Upper lobe of right lung (tissue), 1 donor: ENCODE data around the gene COL16A1. TPM values are rescaled to one million over a fixed set of nuclear protein-coding genes. Genes with fewer than 3 reads are reported as not detected.

ENCODE experiments used
- ATAC-seq: fragments of 200-7000 bp; cut with Tn5 transposase; one replicate; pipeline ENCODE4 v1.9.1; 2020; ENCODE audit warnings: mild to moderate bottlenecking, moderate library complexity
- DNase-seq: peaks from one replicate; pipeline ENCODE4 v3.0.0-alpha.2; 2020
- H3K27ac ChIP-seq: fragments of 200-600 bp; one replicate; pipeline ENCODE4 v1.8.0; 2022
- H3K27me3 ChIP-seq: fragments of 200-600 bp; one replicate; pipeline ENCODE4 v1.8.0; 2022; ENCODE audit warnings: mild to moderate bottlenecking
- H3K36me3 ChIP-seq: fragments of 200-600 bp; one replicate; pipeline ENCODE4 v1.8.0; 2022
- H3K4me1 ChIP-seq: fragments of 200-600 bp; one replicate; pipeline ENCODE4 v1.8.0; 2022
- H3K4me3 ChIP-seq: fragments of 200-600 bp; one replicate; pipeline ENCODE4 v1.8.0; 2022; ENCODE audit warnings: mild to moderate bottlenecking
- H3K9me3 ChIP-seq: fragments of 200-600 bp; one replicate; pipeline ENCODE4 v1.8.0; 2022
- intact Hi-C: fragments of 100-400 bp; cut with DNase I; formaldehyde crosslinking; loops from one replicate; pipeline ENCODE4 v1.11.0; 2022
- total RNA-seq: library from RNA; stranded (reverse); fragmentation: NEBNext Ultra II Directional; extraction: Animal tissue kit (Norgen Biotek cat#: 25700); gene quantifications from one replicate; pipeline ENCODE4 v1.2.1, GENCODE V29; 2021
- TF ChIP-seq, protein P1 (sequence below): fragments of 200-600 bp; IDR thresholded peaks from one replicate; pipeline ENCODE4 v1.8.0; 2022; ENCODE audit warnings: antibody characterized with exemption
- donor health status: DM: no; HTN: yes; CAD: no; lungs with severe emphysema.

The COL16A1 gene
- total RNA-seq, 1 donor from 2014 or later = 28.9 TPM

DNA sequence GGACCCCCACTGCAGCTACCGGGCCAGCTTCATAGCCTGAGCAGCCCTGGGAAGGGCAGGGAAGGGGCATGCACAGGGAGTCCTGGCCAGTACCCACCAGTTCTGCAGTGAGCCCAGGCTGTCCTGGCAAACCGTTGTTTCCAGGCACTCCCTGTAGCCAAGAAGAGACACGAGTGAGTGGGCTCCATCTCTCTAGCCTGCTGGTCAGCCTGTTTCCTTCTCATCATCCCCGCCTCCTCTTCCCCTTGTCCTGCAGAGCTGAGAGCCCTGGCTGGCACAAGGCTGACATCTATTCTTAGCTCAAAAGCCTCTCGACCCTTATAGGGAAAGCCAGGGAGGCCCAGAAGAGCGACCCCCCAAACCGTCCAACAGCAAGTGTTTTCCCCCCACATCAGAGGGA is 28.7 kb downstream of the COL16A1 start:
- no peaks in the 10 kb centered on the region for H3K27me3 ChIP-seq
- TF ChIP-seq, protein P1, sequence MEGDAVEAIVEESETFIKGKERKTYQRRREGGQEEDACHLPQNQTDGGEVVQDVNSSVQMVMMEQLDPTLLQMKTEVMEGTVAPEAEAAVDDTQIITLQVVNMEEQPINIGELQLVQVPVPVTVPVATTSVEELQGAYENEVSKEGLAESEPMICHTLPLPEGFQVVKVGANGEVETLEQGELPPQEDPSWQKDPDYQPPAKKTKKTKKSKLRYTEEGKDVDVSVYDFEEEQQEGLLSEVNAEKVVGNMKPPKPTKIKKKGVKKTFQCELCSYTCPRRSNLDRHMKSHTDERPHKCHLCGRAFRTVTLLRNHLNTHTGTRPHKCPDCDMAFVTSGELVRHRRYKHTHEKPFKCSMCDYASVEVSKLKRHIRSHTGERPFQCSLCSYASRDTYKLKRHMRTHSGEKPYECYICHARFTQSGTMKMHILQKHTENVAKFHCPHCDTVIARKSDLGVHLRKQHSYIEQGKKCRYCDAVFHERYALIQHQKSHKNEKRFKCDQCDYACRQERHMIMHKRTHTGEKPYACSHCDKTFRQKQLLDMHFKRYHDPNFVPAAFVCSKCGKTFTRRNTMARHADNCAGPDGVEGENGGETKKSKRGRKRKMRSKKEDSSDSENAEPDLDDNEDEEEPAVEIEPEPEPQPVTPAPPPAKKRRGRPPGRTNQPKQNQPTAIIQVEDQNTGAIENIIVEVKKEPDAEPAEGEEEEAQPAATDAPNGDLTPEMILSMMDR = no peak
- DNase-seq (no peak), ATAC-seq (no peak)
- H3K4me3 ChIP-seq = no peak overlapping the region
- H3K9me3 ChIP-seq = no peaks in the 10 kb centered on the region
- intact Hi-C loops = no loop called here
- H3K27ac ChIP-seq = no peak overlapping the region
- H3K36me3 ChIP-seq = no peaks in the 10 kb centered on the region
- H3K4me1 ChIP-seq = peaks cover 3% of the 10 kb centered on the region

DNA sequence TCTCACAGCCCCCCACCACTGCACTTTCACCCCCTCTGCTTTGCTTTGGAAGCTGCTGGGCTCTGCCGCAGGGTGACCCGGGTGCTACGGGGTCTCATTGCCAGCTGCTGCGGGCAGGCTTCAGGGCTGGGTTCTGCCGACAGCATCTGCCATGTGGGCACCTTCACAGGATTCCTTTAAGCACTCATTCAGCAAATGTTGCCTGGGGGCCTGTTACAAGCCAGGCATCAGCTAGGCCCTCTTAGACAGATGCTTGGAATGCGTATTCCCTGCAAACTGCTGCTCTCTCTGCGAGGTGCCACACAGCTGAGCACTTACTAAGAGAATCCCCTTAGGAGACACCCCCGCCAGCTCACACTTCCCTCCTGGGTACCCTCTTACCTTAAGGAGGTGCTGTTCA is 29.2 kb downstream of the COL16A1 start:
- intact Hi-C loops = no loop called here
- H3K4me3 ChIP-seq = no peak overlapping the region
- H3K9me3 ChIP-seq = no peaks in the 10 kb centered on the region
- H3K27me3 ChIP-seq = no peaks in the 10 kb centered on the region
- H3K36me3 ChIP-seq = no peaks in the 10 kb centered on the region
- H3K27ac ChIP-seq = no peak overlapping the region
- no peak for ATAC-seq
- TF ChIP-seq, protein P1 = no peak
- peaks cover 8% of the 10 kb centered on the region for H3K4me1 ChIP-seq
- DNase-seq = no peak

DNA sequence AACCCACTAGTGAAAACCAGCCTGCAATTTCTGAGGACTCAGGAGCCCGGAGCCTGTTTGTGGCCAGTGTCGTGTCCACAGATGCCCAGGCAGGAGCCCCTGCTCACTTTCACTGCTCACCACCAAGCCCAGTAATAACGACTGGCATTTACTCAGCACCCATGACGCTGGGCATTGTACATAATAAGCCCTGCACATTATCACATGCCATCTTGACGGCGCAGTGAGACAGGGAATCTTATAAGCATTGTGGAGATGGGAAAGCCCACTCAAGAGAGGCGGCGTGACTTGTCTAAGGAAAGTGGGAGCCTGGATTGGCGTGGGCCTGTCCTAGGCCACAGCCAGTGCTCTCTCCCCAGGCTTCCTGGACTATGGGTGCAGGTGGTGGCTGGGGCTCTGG is 30.4 kb downstream of the COL16A1 start:
- Histone ChIP-seq H3K27me3 (no peaks in the 10 kb centered on the region), H3K9me3 (no peaks in the 10 kb centered on the region), H3K4me1 (peaks cover 11% of the 10 kb centered on the region), H3K36me3 (no peaks in the 10 kb centered on the region), H3K27ac (no peak overlapping the region), H3K4me3 (no peak overlapping the region)
- intact Hi-C loops = no loop called here
- TF ChIP-seq, protein P1 = no peak
- DNase-seq (no peak), ATAC-seq (no peak)

DNA sequence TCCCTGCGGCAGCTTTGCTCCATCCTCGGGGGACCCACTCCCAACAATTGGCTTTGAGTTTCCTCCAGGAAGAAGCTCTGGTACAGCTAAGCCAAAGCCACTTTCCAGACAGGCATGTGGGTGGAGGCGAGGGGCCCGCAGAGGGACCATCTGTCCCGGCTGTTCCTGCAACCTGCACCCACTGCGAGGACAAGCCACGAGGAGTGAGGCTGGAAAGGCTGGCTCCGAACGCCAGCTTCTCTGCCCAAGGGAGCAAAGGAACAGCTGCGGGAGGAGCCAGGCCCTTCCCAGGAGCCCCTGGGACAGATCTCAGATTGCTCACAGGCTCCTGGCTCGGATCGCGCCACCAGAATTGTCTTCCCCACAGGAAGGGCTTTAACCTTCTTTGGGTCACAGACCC is 30.8 kb downstream of the COL16A1 start:
- DNase-seq = no peak
- TF ChIP-seq, protein P1 = no peak
- H3K27me3 ChIP-seq = no peaks in the 10 kb centered on the region
- no peak overlapping the region for H3K27ac ChIP-seq
- no peaks in the 10 kb centered on the region for H3K9me3 ChIP-seq
- peaks cover 11% of the 10 kb centered on the region for H3K4me1 ChIP-seq
- no peak for ATAC-seq
- H3K36me3 ChIP-seq = no peaks in the 10 kb centered on the region
- H3K4me3 ChIP-seq = no peak overlapping the region
- intact Hi-C loops = no loop called here

DNA sequence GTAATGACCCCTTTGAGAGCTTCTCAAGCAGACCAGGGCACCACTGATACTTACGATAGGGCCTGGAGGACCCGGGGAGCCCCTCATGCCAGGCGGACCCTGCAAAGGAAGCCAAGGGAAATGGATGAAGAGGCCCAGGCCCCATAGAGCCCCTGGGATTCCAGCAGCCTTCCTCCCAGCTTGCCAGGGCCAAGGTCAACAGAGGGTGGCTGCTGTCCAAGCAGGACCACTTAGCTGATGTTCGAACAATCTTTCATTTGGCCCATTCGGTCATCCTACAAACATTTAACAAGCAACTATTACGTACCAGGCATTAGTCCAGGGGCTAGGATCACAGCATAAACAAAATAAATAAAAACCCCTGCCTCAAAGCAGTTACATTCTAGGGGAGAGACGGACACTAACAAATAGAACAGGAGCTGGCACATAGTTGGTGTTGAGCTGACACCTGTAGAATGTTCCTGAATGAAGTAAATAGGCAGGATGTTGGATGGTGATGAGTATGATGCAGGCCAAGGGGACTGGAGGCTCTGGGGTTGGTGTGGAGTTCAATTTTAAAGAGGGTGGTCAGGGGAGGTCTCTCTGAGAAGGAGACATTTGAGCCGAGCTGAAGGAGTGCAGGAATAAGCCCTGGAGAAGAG is 32.1 kb downstream of the COL16A1 start:
- no peaks in the 10 kb centered on the region for H3K9me3 ChIP-seq
- intact Hi-C loops = no loop called here
- no peaks in the 10 kb centered on the region for H3K36me3 ChIP-seq
- TF ChIP-seq, protein P1 = no peak
- no peak overlapping the region for H3K4me3 ChIP-seq
- H3K4me1 ChIP-seq = peaks cover 11% of the 10 kb centered on the region
- H3K27me3 ChIP-seq = no peaks in the 10 kb centered on the region
- DNase-seq (no peak), ATAC-seq (no peak)
- no peak overlapping the region for H3K27ac ChIP-seq

DNA sequence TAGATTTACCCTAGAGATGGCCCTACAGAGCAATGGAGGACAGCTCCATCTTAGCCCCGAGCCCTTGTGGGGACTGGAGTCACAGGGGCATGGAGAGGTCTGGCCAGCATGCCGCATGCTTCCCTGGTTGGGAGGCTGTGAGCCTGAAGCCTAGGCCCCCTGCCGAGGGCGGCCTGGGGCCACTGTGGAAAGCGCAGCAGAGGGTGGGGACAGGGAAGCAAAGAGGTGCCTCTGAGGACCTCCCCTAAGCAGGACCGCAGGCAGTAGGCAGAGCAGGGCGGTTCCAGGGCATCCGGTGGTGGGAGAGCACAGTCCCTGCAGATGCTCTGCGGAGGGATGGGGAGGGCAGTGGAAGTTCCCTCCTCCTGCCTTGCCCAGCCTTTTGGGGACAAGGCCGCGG is 32.7 kb downstream of the COL16A1 start:
- intact Hi-C loops = no loop called here

More for the DNA sequence above, 32.7 kb downstream of the COL16A1 start:
- TF ChIP-seq, protein P1 = no peak
- no peaks in the 10 kb centered on the region for H3K27me3 ChIP-seq
- no peaks in the 10 kb centered on the region for H3K9me3 ChIP-seq
- no peak overlapping the region for H3K4me3 ChIP-seq
- H3K27ac ChIP-seq = no peak overlapping the region
- DNase-seq (no peak), ATAC-seq (no peak)
- H3K36me3 ChIP-seq = no peaks in the 10 kb centered on the region
- peaks cover 11% of the 10 kb centered on the region for H3K4me1 ChIP-seq
